Mesenchymal stem cell (in vitro differentiated cells and primary cell): ENCODE data around the gene TMEM185A.
"Not testable (repeated sequence)": the region's sequence is repeated elsewhere in the genome, so short reads cannot be mapped to it uniquely, and the experiment has no call there.

Experiments used
- DNase-seq: peaks from one replicate; pipeline ENCODE4 v3.0.0-alpha.2; 2013
- H2AFZ ChIP-seq: one replicate; pipeline ENCODE4 v1.6.1; 2013; ENCODE audit warnings: low read depth, mild to moderate bottlenecking, control low read depth, inconsistent platforms, low read length, moderate library complexity
- H2AK5ac ChIP-seq: 2 replicates; pipeline ENCODE4 v1.6.1; 2013; ENCODE audit warnings: low read length, moderate library complexity, mild to moderate bottlenecking, inconsistent platforms; ENCODE audit not compliant: severe bottlenecking
- H2BK120ac ChIP-seq: one replicate; pipeline ENCODE4 v1.6.1; 2013; ENCODE audit warnings: low read depth, mild to moderate bottlenecking, inconsistent platforms, low read length, moderate library complexity
- H2BK12ac ChIP-seq, 2 experiments: one replicate each; pipeline ENCODE4 v1.6.1; 2013; ENCODE audit warnings: inconsistent platforms in 2 of 2, low read length in 2 of 2, mild to moderate bottlenecking in 2 of 2, moderate library complexity in 2 of 2, control low read depth in 1 of 2
- H2BK15ac ChIP-seq: one replicate; pipeline ENCODE4 v1.6.1; 2013; ENCODE audit warnings: mild to moderate bottlenecking, low read depth, inconsistent platforms; ENCODE audit not compliant: poor library complexity, severe bottlenecking
- H2BK5ac ChIP-seq: 2 replicates; pipeline ENCODE4 v1.6.1; 2013; ENCODE audit warnings: low read depth, mild to moderate bottlenecking, low read length, control low read depth, inconsistent platforms; ENCODE audit not compliant: poor library complexity, severe bottlenecking
- H3K14ac ChIP-seq, 2 experiments: one replicate each; pipeline ENCODE4 v1.6.1; 2013; ENCODE audit warnings: inconsistent platforms in 2 of 2, low read length in 2 of 2, control low read depth in 1 of 2, mild to moderate bottlenecking in 1 of 2, moderate library complexity in 1 of 2
- H3K18ac ChIP-seq, 2 experiments: one replicate each; pipeline ENCODE4 v1.6.1; 2013; ENCODE audit warnings: inconsistent platforms in 2 of 2, low read length in 2 of 2, control low read depth in 1 of 2, low read depth in 1 of 2, mild to moderate bottlenecking in 1 of 2
- H3K23ac ChIP-seq, 2 experiments: one replicate each; pipeline ENCODE4 v1.6.1; 2013; ENCODE audit warnings: inconsistent platforms in 2 of 2, low read length in 2 of 2, mild to moderate bottlenecking in 2 of 2, moderate library complexity in 2 of 2, control low read depth in 1 of 2
- H3K27ac ChIP-seq: 2 replicates; pipeline ENCODE4 v1.5.1; 2013; ENCODE audit warnings: mild to moderate bottlenecking, moderate library complexity, low read length, control low read depth, inconsistent platforms; ENCODE audit not compliant: poor library complexity, severe bottlenecking
- H3K27me3 ChIP-seq, 2 experiments: 2 replicates each; pipeline versions ENCODE4 v1.6.1 to v1.7.0; 2013; ENCODE audit warnings: low read length in 2 of 2, mild to moderate bottlenecking in 2 of 2, moderate library complexity in 2 of 2, control low read depth in 1 of 2, inconsistent platforms in 1 of 2; ENCODE audit not compliant: control insufficient read depth in 1 of 2, insufficient read depth in 1 of 2
- H3K36me3 ChIP-seq, 2 experiments: 2 replicates each; pipeline versions ENCODE4 v1.6.1 to v1.7.0; 2013; ENCODE audit warnings: low read length in 2 of 2, control low read depth in 1 of 2, inconsistent platforms in 1 of 2, low read depth in 1 of 2, mild to moderate bottlenecking in 1 of 2; ENCODE audit not compliant: insufficient read depth in 2 of 2, control insufficient read depth in 1 of 2
- H3K4ac ChIP-seq, 2 experiments: one replicate each; pipeline ENCODE4 v1.6.1; 2013; ENCODE audit warnings: inconsistent platforms in 2 of 2, low read length in 2 of 2, mild to moderate bottlenecking in 2 of 2, moderate library complexity in 2 of 2, control low read depth in 1 of 2, low read depth in 1 of 2
- H3K4me1 ChIP-seq: 2 replicates; pipeline ENCODE4 v1.6.1; 2013; ENCODE audit warnings: low read depth, low read length, control low read depth; ENCODE audit not compliant: control insufficient read depth, insufficient read depth
- H3K4me2 ChIP-seq: 2 replicates; pipeline ENCODE4 v1.6.1; 2013; ENCODE audit warnings: low read length, mild to moderate bottlenecking, inconsistent platforms; ENCODE audit not compliant: poor library complexity, severe bottlenecking
- H3K4me3 ChIP-seq, 2 experiments: 2 replicates each; pipeline versions ENCODE4 v1.5.1 to v1.7.0; 2013; ENCODE audit warnings: low read length in 2 of 2, mild to moderate bottlenecking in 2 of 2, control low read depth in 1 of 2, low read depth in 1 of 2; ENCODE audit not compliant: insufficient read depth in 1 of 2
- H3K79me1 ChIP-seq: replicated peaks from 2 replicates; pipeline ENCODE4 v1.6.1; 2013; ENCODE audit warnings: mild to moderate bottlenecking, control low read depth, low read length, inconsistent platforms; ENCODE audit not compliant: poor library complexity, severe bottlenecking
- H3K9ac ChIP-seq: 2 replicates; pipeline ENCODE4 v1.7.0; 2013; ENCODE audit warnings: mild to moderate bottlenecking, low read length, moderate library complexity
- H3K9me3 ChIP-seq: 2 replicates; pipeline ENCODE4 v1.7.0; 2013; ENCODE audit warnings: mild to moderate bottlenecking, low read length; ENCODE audit not compliant: control insufficient read depth
- H4K8ac ChIP-seq: one replicate; pipeline ENCODE4 v1.6.1; 2013; ENCODE audit warnings: inconsistent platforms, mild to moderate bottlenecking, low read length, moderate library complexity
- H4K91ac ChIP-seq: one replicate; pipeline ENCODE4 v1.6.1; 2013; ENCODE audit warnings: mild to moderate bottlenecking, low read length, inconsistent platforms
- WGBS: methylation state at CpG from one replicate; pipeline ENCODE4 v1.1.7; 2013; ENCODE audit warnings: mixed read lengths; 5-methylcytosine and 5-hydroxymethylcytosine counted together

TMEM185A gene

DNA sequence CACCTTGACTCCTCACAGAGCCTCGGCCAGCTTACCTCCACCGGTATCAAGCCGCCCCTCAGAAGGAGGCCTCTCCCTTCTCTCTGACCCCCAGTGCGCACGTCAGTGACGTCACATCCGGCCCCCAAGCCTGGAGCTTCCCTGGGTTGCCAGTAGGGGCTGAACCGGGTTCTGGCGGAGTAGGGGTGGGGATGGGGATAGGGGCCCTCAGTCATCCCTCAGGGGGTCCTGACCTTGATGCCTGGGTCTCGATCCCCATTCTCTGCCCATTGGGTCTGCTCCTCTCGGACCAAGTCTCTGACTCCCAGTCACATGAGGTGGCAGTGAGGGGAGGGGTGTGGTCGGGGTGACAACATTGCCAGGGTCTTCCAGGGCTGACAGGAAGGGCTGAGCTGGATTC is 44.2 kb downstream of the TMEM185A start, which contains the start of gene MAGEA9B:
TSS of gene MAGEA9B (minus strand) at position 101 of the 400 bp plus-strand sequence. CDS start 4,280 bp downstream, outside the sequence.
- not testable (repeated sequence) for H2BK12ac ChIP-seq, H3K9me3 ChIP-seq, H3K4me3 ChIP-seq, H3K27me3 ChIP-seq, H4K8ac ChIP-seq, H3K4me2 ChIP-seq, H3K4me1 ChIP-seq, H3K23ac ChIP-seq, H3K79me1 ChIP-seq, H2BK5ac ChIP-seq, H3K14ac ChIP-seq, H3K18ac ChIP-seq, H3K27ac ChIP-seq, H2BK15ac ChIP-seq, H3K4ac ChIP-seq, H3K36me3 ChIP-seq, H3K9ac ChIP-seq, DNase-seq, H2AK5ac ChIP-seq, H2AFZ ChIP-seq, H4K91ac ChIP-seq, H2BK120ac ChIP-seq
- no CpG with 5 or more reads among the region's 12 CpGs for WGBS

DNA sequence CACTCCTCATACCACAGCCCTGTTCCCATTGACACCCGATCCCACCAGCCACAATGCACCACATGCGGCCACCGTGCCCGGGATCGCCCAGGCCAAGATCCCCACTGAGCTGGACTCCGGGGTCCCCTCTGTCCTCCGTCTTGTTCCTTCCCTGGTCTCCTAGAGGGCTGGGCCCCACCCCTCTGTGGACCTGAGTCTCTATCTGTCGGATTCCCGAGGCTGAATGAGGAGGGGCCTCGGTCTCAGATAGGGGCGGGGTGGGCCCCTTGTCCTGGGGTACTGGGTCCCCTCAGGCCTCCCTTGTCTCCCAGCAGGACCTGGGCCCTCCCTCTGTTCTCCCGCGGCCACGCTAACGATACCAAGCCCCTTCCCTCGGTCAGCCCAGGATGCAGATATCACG is 46.0 kb downstream of the TMEM185A start:
- not testable (repeated sequence) for H3K4ac ChIP-seq, H3K27ac ChIP-seq, H2BK12ac ChIP-seq, H3K79me1 ChIP-seq, H2AK5ac ChIP-seq, H2AFZ ChIP-seq, H3K14ac ChIP-seq, H3K9ac ChIP-seq, H4K8ac ChIP-seq, H3K4me3 ChIP-seq, H3K23ac ChIP-seq, H3K4me1 ChIP-seq, H3K4me2 ChIP-seq, DNase-seq, H3K27me3 ChIP-seq, H2BK5ac ChIP-seq, H3K9me3 ChIP-seq, H3K18ac ChIP-seq, H3K36me3 ChIP-seq, H2BK15ac ChIP-seq, H2BK120ac ChIP-seq, H4K91ac ChIP-seq
- WGBS = no CpG with 5 or more reads among the region's 17 CpGs

DNA sequence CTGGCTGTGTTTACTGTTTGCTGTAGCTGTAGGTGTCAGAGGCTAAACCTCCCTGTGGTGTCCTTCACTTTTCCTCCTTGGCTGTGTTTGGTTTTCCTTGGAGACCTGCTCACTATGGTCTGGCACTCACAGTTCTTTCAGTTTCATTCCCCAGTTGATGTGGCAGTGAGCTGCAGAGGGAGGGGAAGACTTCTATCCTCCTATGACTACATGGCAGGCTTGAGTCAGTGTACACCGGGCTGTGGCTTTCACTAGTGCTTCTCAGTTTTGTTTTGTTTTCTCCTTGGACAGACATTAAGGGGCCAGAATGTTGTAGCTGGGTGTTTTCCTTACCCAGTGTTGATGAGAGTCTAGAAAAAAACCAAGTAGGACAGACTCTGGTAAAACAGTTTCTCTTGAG is 58.1 kb downstream of the TMEM185A start:
- H3K4me1 ChIP-seq, H3K4ac ChIP-seq, H3K4me3 ChIP-seq, H3K4me2 ChIP-seq, H3K27ac ChIP-seq, H3K23ac ChIP-seq, H3K18ac ChIP-seq, H4K91ac ChIP-seq, H2BK120ac ChIP-seq, H2AFZ ChIP-seq, H2BK5ac ChIP-seq, H4K8ac ChIP-seq, H2BK15ac ChIP-seq, H2BK12ac ChIP-seq, H2AK5ac ChIP-seq, H3K79me1 ChIP-seq, DNase-seq, H3K14ac ChIP-seq, H3K36me3 ChIP-seq, H3K9ac ChIP-seq, H3K9me3 ChIP-seq: not testable (repeated sequence)
- H3K27me3 ChIP-seq = peaks cover 0 to 11% of the 10 kb centered on the region in 2 experiments
- no CpG with 5 or more reads among the region's 1 CpG for WGBS

DNA sequence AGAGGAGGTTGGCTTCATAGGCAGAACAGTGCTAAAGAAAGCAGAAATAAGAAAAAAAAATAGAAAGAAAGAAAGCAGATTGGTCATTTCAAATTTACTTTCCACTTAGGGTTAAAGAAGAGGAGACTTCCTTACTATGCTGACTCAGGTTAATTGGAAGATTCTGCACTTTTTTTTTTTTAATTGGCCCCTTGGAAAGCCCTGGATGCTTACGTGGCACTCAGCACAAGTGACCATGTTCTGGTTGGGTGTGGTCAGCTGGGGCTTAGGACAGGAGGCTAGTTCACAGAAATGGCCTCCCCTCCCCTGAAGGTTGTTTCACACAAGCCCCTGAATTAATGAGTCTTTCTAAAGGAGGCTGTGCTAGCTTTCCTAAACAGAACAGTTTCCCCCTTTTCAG is 58.8 kb downstream of the TMEM185A start:
- H3K4ac ChIP-seq = no peak overlapping the region
- no peak for DNase-seq
- no peak overlapping the region for H3K4me3 ChIP-seq
- no peak overlapping the region for H3K14ac ChIP-seq
- peak overlapping the region; percentile 11 for H3K9ac ChIP-seq
- no peak overlapping the region for H3K18ac ChIP-seq
- no peak overlapping the region for H2AFZ ChIP-seq
- H3K27ac ChIP-seq = no peak overlapping the region
- H3K23ac ChIP-seq = no peak overlapping the region
- H4K8ac ChIP-seq = no peak overlapping the region
- H2AK5ac ChIP-seq = no peak overlapping the region
- H3K4me2 ChIP-seq = no peak overlapping the region
- H4K91ac ChIP-seq = no peak overlapping the region
- no peaks in the 10 kb centered on the region for H3K36me3 ChIP-seq
- no peaks in the 10 kb centered on the region for H3K79me1 ChIP-seq
- H3K4me1 ChIP-seq = no peaks in the 10 kb centered on the region
- no peak overlapping the region for H2BK120ac ChIP-seq
- peaks cover 0 to 18% of the 10 kb centered on the region in 2 experiments for H3K27me3 ChIP-seq
- H2BK15ac ChIP-seq = no peak overlapping the region
- no peak overlapping the region for H2BK5ac ChIP-seq
- WGBS = no CpG with 5 or more reads among the region's 1 CpG
- no peak overlapping the region for H2BK12ac ChIP-seq
- no peaks in the 10 kb centered on the region for H3K9me3 ChIP-seq
